ENCODE data around the gene ARGLU1.

Gene ARGLU1

GRCh38 chr13:106581225-106581624, 13.3 kb upstream of the ARGLU1 start:
- TF ChIP-seq, protein P1, sequence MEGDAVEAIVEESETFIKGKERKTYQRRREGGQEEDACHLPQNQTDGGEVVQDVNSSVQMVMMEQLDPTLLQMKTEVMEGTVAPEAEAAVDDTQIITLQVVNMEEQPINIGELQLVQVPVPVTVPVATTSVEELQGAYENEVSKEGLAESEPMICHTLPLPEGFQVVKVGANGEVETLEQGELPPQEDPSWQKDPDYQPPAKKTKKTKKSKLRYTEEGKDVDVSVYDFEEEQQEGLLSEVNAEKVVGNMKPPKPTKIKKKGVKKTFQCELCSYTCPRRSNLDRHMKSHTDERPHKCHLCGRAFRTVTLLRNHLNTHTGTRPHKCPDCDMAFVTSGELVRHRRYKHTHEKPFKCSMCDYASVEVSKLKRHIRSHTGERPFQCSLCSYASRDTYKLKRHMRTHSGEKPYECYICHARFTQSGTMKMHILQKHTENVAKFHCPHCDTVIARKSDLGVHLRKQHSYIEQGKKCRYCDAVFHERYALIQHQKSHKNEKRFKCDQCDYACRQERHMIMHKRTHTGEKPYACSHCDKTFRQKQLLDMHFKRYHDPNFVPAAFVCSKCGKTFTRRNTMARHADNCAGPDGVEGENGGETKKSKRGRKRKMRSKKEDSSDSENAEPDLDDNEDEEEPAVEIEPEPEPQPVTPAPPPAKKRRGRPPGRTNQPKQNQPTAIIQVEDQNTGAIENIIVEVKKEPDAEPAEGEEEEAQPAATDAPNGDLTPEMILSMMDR (IDR thresholded peaks at IDR 0.05) = no peak

GRCh38 chr13:106575896-106576295, 8.0 kb upstream of the ARGLU1 start:
- TF ChIP-seq, protein P1 (IDR thresholded peaks at IDR 0.05) = no peak

GRCh38 chr13:106573868-106574267, 5.9 kb upstream of the ARGLU1 start:
- TF ChIP-seq, protein P1 (IDR thresholded peaks at IDR 0.05) = no peak

GRCh38 chr13:106573284-106573846, 5.4 kb upstream of the ARGLU1 start:
- TF ChIP-seq, protein P1 (IDR thresholded peaks at IDR 0.05) = no peak

- TF ChIP-seq, protein P1 (IDR thresholded peaks at IDR 0.05) = no peak
These were observed 2.4 kb upstream of the ARGLU1 start for GRCh38 chr13:106570299-106570852.

DNA sequence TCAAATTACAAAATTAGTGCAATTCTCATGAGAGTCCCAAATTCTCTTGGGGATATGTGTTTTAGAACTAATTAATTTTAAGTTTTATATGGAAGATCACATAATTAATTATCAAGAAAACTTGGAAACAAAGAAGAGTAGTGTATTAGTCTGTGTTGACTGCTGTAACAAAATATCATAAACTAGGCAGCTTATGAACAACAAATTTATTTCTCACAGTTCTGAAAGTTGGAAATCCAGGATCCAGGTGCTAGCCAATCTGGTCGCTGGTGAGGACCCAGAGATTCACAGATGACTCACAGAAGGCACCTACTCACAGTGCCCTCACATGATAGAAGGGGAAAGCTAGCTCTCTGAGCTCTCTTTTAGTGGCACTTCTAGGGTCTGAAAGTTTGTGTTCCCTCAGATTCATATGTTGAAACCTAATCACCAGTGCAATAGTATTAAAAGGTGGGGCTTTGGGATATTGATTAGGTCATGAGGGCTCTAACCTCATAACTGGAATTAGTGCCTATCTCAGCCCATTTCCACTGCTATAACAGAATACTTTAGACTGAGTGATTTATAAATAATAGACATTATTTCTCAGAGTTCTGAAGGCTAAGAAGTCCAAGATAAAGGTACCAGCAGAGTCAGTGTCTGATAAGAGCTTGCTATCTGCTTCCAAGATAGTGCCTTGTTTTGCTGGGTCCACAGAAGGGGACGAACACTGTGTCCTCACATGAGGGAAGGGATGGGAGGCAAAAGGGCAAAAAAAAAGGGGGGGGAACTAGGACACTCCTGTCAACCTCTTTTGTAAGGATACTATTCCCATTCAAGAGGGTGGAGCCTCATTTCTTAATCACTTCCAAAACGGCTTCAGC, 1.5 kb upstream of the ARGLU1 start:
- TF ChIP-seq, protein P1 (IDR thresholded peaks at IDR 0.05) = no peak

DNA sequence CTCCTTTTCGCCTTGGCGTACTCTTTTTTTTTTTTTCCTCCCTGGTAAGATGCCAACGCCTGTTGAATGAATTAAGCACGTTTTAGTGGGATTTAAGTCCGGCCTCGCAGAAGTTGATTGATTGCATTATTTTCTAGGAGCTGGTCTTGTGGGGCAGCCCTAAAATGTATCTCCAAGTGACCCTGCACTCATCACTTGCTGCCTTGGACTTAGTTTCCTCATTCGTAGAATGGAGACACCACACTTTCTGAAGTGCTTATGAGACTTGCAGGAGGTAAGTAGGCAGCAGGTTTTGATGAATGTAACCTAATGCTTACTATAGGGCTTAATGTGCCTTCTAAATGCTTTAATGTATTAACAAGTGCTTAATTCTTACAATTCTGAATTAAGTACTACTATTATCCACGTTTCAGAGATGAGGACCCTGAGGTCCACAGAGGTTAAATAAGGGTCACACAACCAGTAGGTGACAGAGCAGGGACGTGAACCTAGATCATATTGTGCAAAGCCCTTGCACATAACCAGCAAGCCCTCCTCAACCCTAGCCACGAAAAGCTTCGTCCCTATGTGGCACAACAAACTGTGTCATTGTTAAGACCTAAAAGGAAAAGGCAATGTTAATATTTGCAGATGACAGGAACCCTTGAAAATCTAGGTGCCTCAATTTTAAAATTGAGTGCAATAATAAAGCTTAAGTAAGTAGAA, 514 bp upstream of the ARGLU1 start:
- TF ChIP-seq, protein P1 (IDR thresholded peaks at IDR 0.05) = no peak

Measured in LNCAP (cell line).